HG03439 (cell line): ENCODE measurements around the gene CC2D1A.
A peak's percentile ranks its signal among the peaks of the same experiment; 100 is the strongest.
"Not testable (repeated sequence)": the region's sequence is repeated elsewhere in the genome, so short reads cannot be mapped to it uniquely, and the experiment has no call there.

ENCODE experiments used
- ATAC-seq: cut with Tn5 transposase; IDR thresholded peaks from one replicate; pipeline ENCODE4 v1.9.1; 2021; ENCODE audit warnings: mild to moderate bottlenecking, moderate library complexity; ENCODE audit not compliant: unreplicated experiment

The CC2D1A gene

GRCh38 chr19:13906521-13906904 is 512 bp downstream of the CC2D1A start:
- ATAC-seq, result peak; percentile 14

- ATAC-seq, result no peak
Measured at GRCh38 chr19:13906910-13907309, 909 bp downstream of the CC2D1A start.

GRCh38 chr19:13908674-13909073 is 2.7 kb downstream of the CC2D1A start:
- no peak for ATAC-seq

- ATAC-seq, result no peak
Measured at GRCh38 chr19:13909430-13909829, 3.4 kb downstream of the CC2D1A start.

- no peak for ATAC-seq
Measured at GRCh38 chr19:13913352-13913751, 7.4 kb downstream of the CC2D1A start.

GRCh38 chr19:13914777-13915176 is 8.8 kb downstream of the CC2D1A start:
- ATAC-seq, result no peak

GRCh38 chr19:13917888-13918406 is 11.9 kb downstream of the CC2D1A start:
- no peak for ATAC-seq

- ATAC-seq, result no peak
Measured at GRCh38 chr19:13918726-13919411, 12.9 kb downstream of the CC2D1A start.

- no peak for ATAC-seq
Measured at GRCh38 chr19:13920524-13920923, 14.5 kb downstream of the CC2D1A start.

GRCh38 chr19:13920940-13921747 is 15.1 kb downstream of the CC2D1A start:
- ATAC-seq, result no peak

GRCh38 chr19:13922118-13922517 is 16.1 kb downstream of the CC2D1A start:
- not testable (repeated sequence) for ATAC-seq

- ATAC-seq, result no peak
Measured at GRCh38 chr19:13923194-13923987, 17.4 kb downstream of the CC2D1A start.

- no peak for ATAC-seq
Measured at GRCh38 chr19:13926010-13926409, 20.0 kb downstream of the CC2D1A start.

GRCh38 chr19:13926715-13927114 is 20.7 kb downstream of the CC2D1A start:
- no peak for ATAC-seq

- no peak for ATAC-seq
Measured at GRCh38 chr19:13929340-13929739, 23.3 kb downstream of the CC2D1A start.

GRCh38 chr19:13929956-13930355 is 24.0 kb downstream of the CC2D1A start:
- ATAC-seq, result no peak

GRCh38 chr19:13930402-13930801 is 24.4 kb downstream of the CC2D1A start:
- no peak for ATAC-seq

GRCh38 chr19:13931391-13932148 is 25.6 kb downstream of the CC2D1A start:
- ATAC-seq, result no peak

GRCh38 chr19:13932149-13932637 is 26.2 kb downstream of the CC2D1A start:
- ATAC-seq, result no peak

GRCh38 chr19:13932911-13933393 is 27.0 kb downstream of the CC2D1A start:
- no peak for ATAC-seq
